ENCODE data around the gene LIPC. TPM values are rescaled to one million over a fixed set of nuclear protein-coding genes. Genes with fewer than 3 reads are reported as not detected.

Gene LIPC
- total and polyA plus RNA-seq, 7 donors, result 0.01 TPM; not detected in 6

DNA sequence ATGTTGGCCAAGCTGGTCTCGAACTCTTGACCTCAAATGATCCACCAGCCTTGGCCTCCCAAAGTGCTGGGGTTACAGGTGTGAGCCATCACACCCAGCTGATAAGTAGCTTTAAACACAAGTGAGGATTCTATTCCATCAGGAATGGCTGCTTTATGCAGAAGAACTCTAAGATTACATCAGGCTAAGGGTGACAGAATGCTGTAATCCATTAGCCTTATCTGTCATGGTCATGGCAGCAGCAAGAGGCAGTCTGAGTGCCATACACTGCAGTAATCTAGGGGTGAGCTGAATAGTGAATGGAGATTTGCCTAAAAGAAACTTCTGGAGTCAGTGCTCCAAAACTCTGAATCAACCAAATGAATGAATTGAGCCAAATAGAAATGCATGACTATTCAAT is 39.6 kb downstream of the LIPC start:
- Histone ChIP-seq H3K36me3 (ENCODE audit: insufficient read depth in 1 of 2, low read depth in 1 of 2) (no peaks in the 10 kb centered on the region), H3K9me3 (no peaks in the 10 kb centered on the region), H3K4me3 (no peak overlapping the region), H3K4me1 (no peaks in the 10 kb centered on the region), H3K27ac (no peak overlapping the region), H3K27me3 (ENCODE audit: insufficient read depth in 3 of 3, low read length in 2 of 3) (no peaks in the 10 kb centered on the region)
- DNase-seq (no peak), ATAC-seq (no peak)
- intact Hi-C loops (cut with DNase I), result no loop called here
- WGBS, 3 donors, result 87 to 94% (median 91%) methylated on average over 1 of the region's 1 CpG
- TF ChIP-seq, protein P1, sequence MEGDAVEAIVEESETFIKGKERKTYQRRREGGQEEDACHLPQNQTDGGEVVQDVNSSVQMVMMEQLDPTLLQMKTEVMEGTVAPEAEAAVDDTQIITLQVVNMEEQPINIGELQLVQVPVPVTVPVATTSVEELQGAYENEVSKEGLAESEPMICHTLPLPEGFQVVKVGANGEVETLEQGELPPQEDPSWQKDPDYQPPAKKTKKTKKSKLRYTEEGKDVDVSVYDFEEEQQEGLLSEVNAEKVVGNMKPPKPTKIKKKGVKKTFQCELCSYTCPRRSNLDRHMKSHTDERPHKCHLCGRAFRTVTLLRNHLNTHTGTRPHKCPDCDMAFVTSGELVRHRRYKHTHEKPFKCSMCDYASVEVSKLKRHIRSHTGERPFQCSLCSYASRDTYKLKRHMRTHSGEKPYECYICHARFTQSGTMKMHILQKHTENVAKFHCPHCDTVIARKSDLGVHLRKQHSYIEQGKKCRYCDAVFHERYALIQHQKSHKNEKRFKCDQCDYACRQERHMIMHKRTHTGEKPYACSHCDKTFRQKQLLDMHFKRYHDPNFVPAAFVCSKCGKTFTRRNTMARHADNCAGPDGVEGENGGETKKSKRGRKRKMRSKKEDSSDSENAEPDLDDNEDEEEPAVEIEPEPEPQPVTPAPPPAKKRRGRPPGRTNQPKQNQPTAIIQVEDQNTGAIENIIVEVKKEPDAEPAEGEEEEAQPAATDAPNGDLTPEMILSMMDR (IDR thresholded peaks at IDR 0.05), result no peak

- H3K27me3 ChIP-seq (ENCODE audit: insufficient read depth in 3 of 3, low read length in 2 of 3), result no peaks in the 10 kb centered on the region
- 60 to 86% (median 76%) methylated on average over 4 of the region's 4 CpGs for WGBS, 3 donors
- intact Hi-C loops (cut with DNase I), result no loop called here
- ATAC-seq (no peak), DNase-seq (no peak)
- H3K9me3 ChIP-seq, result no peaks in the 10 kb centered on the region
- H3K27ac ChIP-seq, result no peak overlapping the region
- no peak overlapping the region for H3K4me3 ChIP-seq
- no peaks in the 10 kb centered on the region for H3K4me1 ChIP-seq
- TF ChIP-seq, protein P1 (IDR thresholded peaks at IDR 0.05), result no peak
- H3K36me3 ChIP-seq (ENCODE audit: insufficient read depth in 1 of 2, low read depth in 1 of 2), result no peaks in the 10 kb centered on the region
Observed at GRCh38 chr15:58472221-58472620, 40.4 kb downstream of the LIPC start.

DNA sequence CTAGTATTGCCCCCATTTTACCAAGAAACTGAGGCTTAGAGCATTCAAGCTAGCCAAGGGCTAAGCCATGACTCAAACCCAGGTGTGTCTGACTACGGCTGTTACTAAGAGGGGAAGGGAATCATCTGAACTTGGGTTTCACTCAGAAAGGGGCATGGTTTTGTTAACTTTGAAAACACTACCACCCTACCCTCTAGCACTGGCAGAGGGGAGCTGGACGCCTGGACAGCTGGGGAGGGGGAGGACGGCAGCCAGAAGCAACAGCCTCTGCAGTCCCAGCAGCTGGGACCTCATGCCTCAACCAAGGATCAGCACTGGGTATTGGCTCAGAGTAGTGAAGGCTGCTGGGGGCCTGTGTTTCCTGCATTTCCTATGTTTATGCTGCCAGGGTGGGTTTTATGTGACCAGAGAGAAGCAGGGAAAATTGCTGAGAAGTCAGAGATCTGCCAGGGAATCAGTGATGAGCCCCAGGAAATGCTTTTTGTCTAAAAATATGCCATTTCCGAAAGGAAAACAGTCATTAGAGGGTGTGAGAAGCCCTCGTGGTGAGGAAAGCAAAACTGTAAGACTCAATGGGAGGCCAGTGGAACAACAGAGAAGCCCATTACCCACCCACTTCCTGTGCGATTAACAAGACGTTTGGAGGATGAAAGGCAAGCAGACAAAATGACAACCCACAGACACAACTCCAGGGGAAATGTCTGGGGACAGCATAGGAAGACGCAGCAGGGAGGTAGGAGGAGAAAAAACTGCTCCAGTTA is 41.2 kb downstream of the LIPC start:
- no peak overlapping the region for H3K27ac ChIP-seq
- H3K4me1 ChIP-seq, result no peaks in the 10 kb centered on the region
- ATAC-seq, result no peak

GRCh38 chr15:58473724-58474123 is 41.9 kb downstream of the LIPC start:
- Histone ChIP-seq H3K27ac (no peak overlapping the region), H3K36me3 (ENCODE audit: insufficient read depth in 1 of 2, low read depth in 1 of 2) (no peaks in the 10 kb centered on the region), H3K9me3 (no peaks in the 10 kb centered on the region), H3K27me3 (ENCODE audit: insufficient read depth in 3 of 3, low read length in 2 of 3) (no peaks in the 10 kb centered on the region), H3K4me1 (no peaks in the 10 kb centered on the region), H3K4me3 (no peak overlapping the region)
- intact Hi-C loops (cut with DNase I), result no loop called here
- TF ChIP-seq, protein P1 (IDR thresholded peaks at IDR 0.05), result no peak
- ATAC-seq (no peak), DNase-seq (no peak)
- 44 to 65% (median 59%) methylated on average over 2 of the region's 2 CpGs for WGBS, 3 donors

More for the DNA sequence above, 41.2 kb downstream of the LIPC start:
- intact Hi-C loops (cut with DNase I), result no loop called here
- H3K4me3 ChIP-seq, result no peak overlapping the region
- WGBS, 3 donors, result 41 to 58% (median 49%) methylated on average over 8 of the region's 8 CpGs
- TF ChIP-seq, protein P1 (IDR thresholded peaks at IDR 0.05), result no peak
- no peaks in the 10 kb centered on the region for H3K36me3 ChIP-seq (ENCODE audit: insufficient read depth in 1 of 2, low read depth in 1 of 2)
- no peaks in the 10 kb centered on the region for H3K27me3 ChIP-seq (ENCODE audit: insufficient read depth in 3 of 3, low read length in 2 of 3)
- DNase-seq, result no peak
- no peaks in the 10 kb centered on the region for H3K9me3 ChIP-seq
